ENCODE results near the gene STUB1. TPM values are rescaled to one million over a fixed set of nuclear protein-coding genes. Genes with fewer than 3 reads are reported as not detected.
"Not testable (repeated sequence)": the region's sequence is repeated elsewhere in the genome, so short reads cannot be mapped to it uniquely, and the experiment has no call there.

STUB1 gene
- total RNA-seq, 2 donors from 2014 or later = 95.0 to 172 TPM

DNA sequence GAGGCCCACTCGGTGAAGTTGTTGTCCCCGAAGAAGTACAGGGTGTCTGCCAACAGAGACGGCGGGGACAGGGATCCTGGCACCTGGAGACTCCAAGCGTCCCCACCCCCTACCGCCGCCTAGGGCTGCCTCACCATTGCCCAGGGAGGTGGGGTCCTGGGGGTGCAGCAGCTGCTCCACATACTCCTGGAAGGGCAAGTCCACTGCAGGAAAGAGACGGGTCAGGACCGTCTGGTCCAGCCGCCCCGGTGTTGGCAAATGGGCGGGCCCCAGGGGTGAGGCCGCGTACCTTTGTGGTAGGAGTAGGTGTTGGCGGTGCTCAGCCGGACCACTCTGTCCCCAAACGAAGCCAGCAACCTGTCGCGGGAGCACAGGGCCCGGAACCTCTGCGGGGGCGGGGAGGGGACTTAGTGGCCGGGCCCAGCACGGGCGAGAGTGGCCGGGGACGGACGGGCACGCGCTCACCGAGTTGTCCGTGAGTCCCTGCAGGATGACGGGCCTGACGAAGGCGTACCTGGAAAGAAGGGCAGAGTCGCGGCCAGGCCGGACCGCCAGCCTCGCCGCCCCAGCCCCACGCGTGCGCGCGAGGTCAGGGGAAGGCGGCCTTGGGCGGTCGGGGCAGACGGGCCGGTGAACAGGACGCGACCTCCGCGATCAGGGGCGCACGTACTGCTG, 3.3 kb downstream of the STUB1 start:
- H3K4me3 Mint-ChIP-seq = peak overlapping the region; percentile 77
- ATAC-seq (no peak), DNase-seq (ENCODE audit: low spot score) (no peak)
- no peaks in the 10 kb centered on the region for H3K9me3 Mint-ChIP-seq
- no peaks in the 10 kb centered on the region for H3K27me3 Mint-ChIP-seq
- peaks cover 11 to 13% of the 10 kb centered on the region in 2 donors for H3K4me1 Mint-ChIP-seq (ENCODE audit: low read depth in 2 of 2)
- no peak overlapping the region for H3K27ac Mint-ChIP-seq
- no peaks in the 10 kb centered on the region for H3K36me3 Mint-ChIP-seq

DNA sequence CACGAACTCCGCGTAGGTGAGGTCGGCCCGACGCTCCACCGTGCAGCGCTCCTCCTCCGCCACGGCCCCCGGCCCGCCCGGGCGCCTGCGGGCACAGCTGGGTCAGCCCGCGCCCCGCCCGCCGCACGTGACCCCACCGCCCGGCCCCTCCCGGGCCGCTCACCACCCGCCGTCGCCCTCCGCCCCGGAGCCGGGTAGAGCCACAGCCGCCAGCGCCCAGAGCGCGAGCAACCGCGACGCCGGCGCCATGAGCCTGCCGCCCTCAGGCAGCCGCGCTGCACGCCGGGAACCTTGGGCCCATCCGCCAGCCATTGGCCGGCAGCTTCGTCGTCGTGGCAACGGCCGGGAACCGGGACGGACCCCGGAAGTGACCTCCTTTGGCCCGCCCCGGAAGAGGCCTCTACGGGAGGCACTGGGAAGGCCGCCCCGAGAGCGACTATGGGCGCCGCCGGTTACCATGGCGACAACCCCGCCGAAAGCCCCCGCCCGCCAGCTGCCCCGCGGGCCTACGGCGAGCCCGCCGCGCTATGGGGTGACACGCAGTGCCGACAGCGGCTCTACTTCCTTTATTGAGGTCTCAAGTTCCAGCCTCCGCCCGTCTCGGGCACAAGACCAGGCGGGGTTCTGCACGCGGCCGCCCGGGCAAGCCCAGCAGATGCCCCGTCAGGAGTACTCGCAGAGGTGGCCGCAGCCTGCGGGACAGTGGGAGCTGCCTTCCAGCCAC, 4.0 kb downstream of the STUB1 start, which contains the start of gene JMJD8:
TSS of gene JMJD8 (minus strand) at position 264 of the 724 bp plus-strand sequence. CDS start at position 249, 15 bp downstream.
- Mint-ChIP-seq H3K36me3 (no peaks in the 10 kb centered on the region), H3K27me3 (no peaks in the 10 kb centered on the region), H3K27ac (peak within 1 kb of the TSS in 1 of 2 donors; percentile 44), H3K4me1 (ENCODE audit: low read depth in 2 of 2) (peaks cover 9 to 11% of the 10 kb centered on the region in 2 donors), H3K4me3 (peak within 1 kb of the TSS; percentile 77), H3K9me3 (no peaks in the 10 kb centered on the region)
- peak; percentile 98 for DNase-seq (ENCODE audit: low spot score)
- ATAC-seq = peak; percentile 83 to 88

DNA sequence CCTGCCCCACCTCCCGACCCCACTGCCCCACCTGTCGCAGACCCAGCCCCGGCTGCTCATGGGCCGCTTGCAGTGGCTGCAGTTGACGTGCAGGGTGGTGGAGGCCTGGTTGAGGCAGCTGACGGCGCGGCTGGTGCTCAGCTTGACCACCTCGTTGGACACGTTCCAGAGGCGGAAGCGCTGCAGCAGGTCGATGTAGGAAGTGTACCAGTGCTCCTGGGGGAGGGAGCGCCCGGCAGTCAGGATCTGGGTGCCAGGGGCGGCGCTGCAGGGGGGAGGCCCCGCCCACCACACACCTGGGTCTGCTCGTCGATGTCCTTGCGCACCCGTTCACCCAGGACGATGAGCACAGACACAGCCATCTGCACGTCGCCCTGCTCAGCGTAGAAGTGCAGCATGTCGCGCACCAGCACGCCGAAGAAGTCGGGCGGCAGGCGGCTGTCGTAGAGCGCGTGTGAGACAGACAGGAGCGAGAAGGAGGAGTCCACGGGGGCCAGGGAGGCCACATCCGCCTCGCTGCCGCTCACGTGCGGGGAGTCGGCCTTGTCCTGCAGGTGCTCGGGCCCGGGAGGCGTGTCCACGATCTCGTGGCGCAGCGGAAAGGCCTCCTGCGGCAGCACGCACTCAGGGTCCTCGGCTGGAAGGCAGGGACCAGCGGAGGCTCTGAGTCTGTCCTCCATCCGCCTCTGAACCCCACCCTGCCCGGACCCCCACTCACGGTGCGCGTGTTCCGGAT, 4.9 kb downstream of the STUB1 start:
- H3K4me3 Mint-ChIP-seq = no peak overlapping the region
- ATAC-seq (no peak), DNase-seq (ENCODE audit: low spot score) (no peak)
- peaks cover 4 to 9% of the 10 kb centered on the region in 2 donors for H3K4me1 Mint-ChIP-seq (ENCODE audit: low read depth in 2 of 2)
- H3K27me3 Mint-ChIP-seq = no peaks in the 10 kb centered on the region
- H3K9me3 Mint-ChIP-seq = no peaks in the 10 kb centered on the region
- H3K36me3 Mint-ChIP-seq = no peaks in the 10 kb centered on the region
- H3K27ac Mint-ChIP-seq = peak overlapping the region in 1 of 2 donors; percentile 44

DNA sequence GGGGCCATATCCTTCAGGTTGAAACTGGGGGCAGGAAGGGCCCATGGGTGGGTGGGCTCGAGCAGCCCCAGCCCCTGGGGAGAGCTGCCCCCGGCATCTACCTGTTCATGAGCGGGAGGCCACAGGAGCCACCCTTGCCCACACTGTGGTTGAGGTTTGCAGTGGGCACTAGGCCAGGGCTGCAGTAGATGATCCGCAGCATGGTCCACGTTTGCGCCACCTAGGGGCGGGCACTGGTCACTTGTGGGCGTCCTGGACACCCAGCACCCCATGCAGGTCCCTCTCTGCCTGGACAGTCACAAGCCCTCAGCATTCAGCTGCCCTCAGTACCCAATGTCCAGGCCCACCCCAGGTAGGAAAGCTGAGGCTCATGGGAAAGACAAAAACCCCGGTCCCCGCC, 5.8 kb downstream of the STUB1 start:
- peaks cover 4 to 12% of the 10 kb centered on the region in 2 donors for H3K4me1 Mint-ChIP-seq (ENCODE audit: low read depth in 2 of 2)
- no peak for DNase-seq (ENCODE audit: low spot score)
- no peaks in the 10 kb centered on the region for H3K9me3 Mint-ChIP-seq
- H3K27me3 Mint-ChIP-seq = no peaks in the 10 kb centered on the region
- H3K36me3 Mint-ChIP-seq = no peaks in the 10 kb centered on the region
- H3K4me3 Mint-ChIP-seq = no peak overlapping the region
- H3K27ac Mint-ChIP-seq = no peak overlapping the region
- no peak for ATAC-seq

DNA sequence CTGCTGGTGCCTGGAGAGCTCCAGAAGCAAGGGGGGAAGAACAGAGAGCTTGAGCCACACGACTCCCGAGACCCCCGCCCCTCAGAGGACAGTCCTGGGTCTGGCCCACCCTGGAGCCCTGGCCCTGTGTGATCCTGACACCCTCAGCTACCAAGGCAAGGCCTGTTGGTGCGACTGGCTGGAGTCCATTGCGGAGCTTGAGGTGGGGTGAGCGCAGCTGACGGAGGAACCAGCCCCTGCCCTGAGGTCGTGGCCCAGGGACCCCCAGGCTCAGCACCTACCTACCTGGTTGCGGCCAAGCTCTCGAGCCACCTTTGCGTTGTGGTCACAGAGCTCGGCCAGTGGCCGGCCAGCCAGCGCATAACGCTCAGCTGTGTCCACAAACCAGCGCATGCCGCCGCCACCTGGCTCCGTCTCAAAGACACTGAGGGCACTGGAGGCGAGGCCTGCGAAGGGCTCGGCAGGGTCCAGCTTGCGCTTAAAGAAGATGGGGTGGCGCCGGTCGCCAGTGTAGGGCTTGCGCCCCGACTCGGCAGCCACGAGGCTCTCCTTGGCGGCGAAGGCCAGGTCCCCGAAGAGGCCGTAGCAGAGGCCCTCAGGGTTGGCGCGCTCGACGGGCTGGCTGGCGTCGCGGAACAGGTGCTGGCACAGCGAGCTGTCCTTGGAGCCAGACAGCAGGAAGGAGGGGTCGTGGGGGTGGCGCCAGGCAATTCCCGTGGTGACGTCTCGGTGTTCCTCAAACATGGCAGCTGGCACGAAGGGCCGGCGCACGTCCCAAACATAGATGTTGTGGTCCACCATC, 6.5 kb downstream of the STUB1 start:
- DNase-seq (ENCODE audit: low spot score) (no peak), ATAC-seq (no peak)
- Mint-ChIP-seq H3K4me3 (no peak overlapping the region), H3K27me3 (no peaks in the 10 kb centered on the region), H3K36me3 (no peaks in the 10 kb centered on the region), H3K27ac (no peak overlapping the region), H3K4me1 (ENCODE audit: low read depth in 2 of 2) (peaks cover 4 to 10% of the 10 kb centered on the region in 2 donors), H3K9me3 (no peaks in the 10 kb centered on the region)

DNA sequence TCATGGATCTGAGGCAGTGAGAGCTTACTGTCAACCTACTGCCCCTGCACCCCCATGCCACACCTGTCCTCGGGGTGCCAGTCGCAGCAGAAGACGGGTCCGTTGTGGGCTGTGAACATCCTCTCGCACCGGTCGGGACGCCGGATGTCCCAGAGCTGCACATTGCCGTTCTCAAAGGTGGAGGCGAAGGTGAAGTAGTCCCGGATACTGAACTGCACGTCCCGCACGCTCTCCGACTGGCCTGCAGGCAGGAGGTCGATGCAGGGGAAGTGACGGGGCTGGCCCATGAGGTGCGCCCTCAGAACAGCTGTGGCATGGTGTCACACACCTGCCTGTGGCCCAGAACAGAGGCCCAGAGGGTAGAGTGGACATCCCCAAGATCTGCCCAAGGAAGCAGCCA, 7.3 kb downstream of the STUB1 start:
- Mint-ChIP-seq H3K4me1 (ENCODE audit: low read depth in 2 of 2) (peaks cover 2 to 10% of the 10 kb centered on the region in 2 donors), H3K27ac (no peak overlapping the region)
- ATAC-seq = no peak

DNA sequence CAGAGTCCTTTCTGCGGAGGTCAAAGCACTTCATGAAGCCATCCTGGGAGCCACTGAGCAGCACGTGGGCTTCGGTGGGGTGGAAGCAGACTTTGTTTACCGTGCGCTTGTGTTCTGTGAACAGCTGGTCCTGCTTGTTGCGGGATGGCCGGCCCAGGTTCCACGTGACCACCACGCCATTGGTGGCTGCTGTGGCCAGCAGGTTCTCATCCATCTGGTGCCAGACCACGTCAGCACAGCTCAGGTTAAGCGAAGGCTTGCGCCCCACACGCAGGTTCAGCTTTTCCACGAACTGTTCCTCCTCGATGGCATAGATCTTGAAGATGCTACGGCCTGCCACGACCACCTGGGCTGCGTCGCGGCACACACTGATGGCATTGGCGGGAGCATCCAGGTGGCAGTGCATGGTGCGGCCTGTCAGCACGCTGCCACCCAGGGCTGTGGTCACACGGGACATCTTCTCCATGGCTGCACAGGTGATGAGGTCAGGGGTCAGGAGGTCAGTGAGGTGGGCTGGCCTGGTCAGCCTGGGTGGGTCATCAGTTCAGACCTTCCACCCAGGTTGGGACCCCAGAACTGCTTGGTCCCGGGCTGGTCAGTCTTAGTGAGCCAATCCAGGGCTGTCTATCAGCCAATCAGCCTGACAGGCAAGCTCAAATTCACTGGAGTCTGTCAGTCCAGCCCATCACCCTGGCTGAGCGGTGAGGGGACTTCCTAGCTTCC, 9.1 kb downstream of the STUB1 start:
- H3K4me3 Mint-ChIP-seq = peak overlapping the region; percentile 92
- ATAC-seq = no peak
- H3K9me3 Mint-ChIP-seq = no peaks in the 10 kb centered on the region
- H3K27me3 Mint-ChIP-seq = peaks cover 0 to 6% of the 10 kb centered on the region in 2 donors
- peak overlapping the region; percentile 76 to 90 for H3K27ac Mint-ChIP-seq
- peaks cover 0 to 10% of the 10 kb centered on the region in 2 donors for H3K4me1 Mint-ChIP-seq (ENCODE audit: low read depth in 2 of 2)
- no peak for DNase-seq (ENCODE audit: low spot score)
- no peaks in the 10 kb centered on the region for H3K36me3 Mint-ChIP-seq

More for the DNA sequence above, 7.3 kb downstream of the STUB1 start:
- H3K27me3 Mint-ChIP-seq = peaks cover 0 to 3% of the 10 kb centered on the region in 2 donors
- DNase-seq (ENCODE audit: low spot score) = no peak
- no peaks in the 10 kb centered on the region for H3K36me3 Mint-ChIP-seq
- H3K4me3 Mint-ChIP-seq = no peak overlapping the region
- H3K9me3 Mint-ChIP-seq = no peaks in the 10 kb centered on the region

DNA sequence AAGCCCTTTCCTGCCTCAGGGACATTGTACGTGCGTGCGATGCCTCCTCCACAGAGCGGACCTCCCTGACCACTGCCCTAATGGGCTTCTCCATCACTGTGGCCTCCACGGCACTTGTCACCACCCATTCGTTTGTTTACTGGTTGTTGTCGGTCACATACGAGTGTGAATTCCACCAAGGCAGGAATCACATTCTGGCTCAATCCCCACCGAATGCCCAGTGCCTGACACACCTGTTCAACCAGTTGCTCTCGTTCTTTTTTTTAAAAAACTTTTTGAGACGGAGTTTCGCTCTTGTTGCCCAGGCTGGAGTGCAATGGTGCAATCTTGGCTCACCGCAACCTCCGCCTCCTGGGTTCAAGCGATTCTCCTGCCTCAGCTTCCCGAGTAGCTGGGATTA, 11.0 kb downstream of the STUB1 start:
- H3K9me3 Mint-ChIP-seq; ATAC-seq; DNase-seq (ENCODE audit: low spot score); H3K36me3 Mint-ChIP-seq; H3K27me3 Mint-ChIP-seq: not testable (repeated sequence)
- Mint-ChIP-seq H3K4me1 (ENCODE audit: low read depth in 2 of 2) (peaks cover 3 to 10% of the 10 kb centered on the region in 2 donors), H3K4me3 (peak overlapping the region; percentile 60), H3K27ac (peak overlapping the region; percentile 76 to 90)

DNA sequence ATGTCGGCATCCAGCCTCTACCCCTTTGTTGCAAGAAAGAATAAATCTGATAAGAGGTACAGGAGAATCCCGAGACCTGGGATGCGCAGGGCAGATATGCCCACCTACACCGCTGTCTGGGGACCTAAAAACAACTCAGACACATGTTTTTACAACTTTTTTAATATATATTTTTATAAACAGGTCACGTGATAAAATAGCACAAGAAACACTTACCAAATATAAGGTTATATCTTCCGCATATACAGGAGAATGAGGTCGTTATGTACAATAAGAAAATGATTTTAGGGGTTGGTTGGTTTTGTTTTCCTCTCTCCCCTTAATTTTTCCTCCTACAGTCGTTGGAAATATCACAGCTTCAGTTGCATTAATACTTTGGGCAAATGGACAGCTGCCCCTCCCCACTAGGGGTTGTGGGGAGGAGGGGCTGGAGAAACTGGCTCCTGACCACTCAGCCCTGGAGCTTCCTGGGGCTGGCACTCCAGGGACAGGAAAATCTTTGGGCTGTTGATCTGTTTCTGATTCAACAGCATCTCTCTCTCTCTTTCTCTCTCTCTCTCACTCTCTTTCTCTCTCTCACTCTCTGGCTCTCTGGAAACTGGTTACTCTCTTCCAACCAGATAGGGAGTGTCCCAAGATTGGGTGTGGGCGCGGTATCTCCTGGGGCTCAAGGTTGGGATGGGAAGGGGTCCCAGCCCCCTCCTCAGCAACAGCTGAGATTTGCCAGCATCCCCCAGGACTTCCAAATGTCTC, 12.3 kb downstream of the STUB1 start:
- H3K9me3 Mint-ChIP-seq = no peaks in the 10 kb centered on the region
- H3K4me1 Mint-ChIP-seq (ENCODE audit: low read depth in 2 of 2) = peaks cover 3 to 10% of the 10 kb centered on the region in 2 donors
- H3K27ac Mint-ChIP-seq = no peak overlapping the region
- ATAC-seq (no peak), DNase-seq (ENCODE audit: low spot score) (no peak)
- peaks cover 0 to 8% of the 10 kb centered on the region in 2 donors for H3K27me3 Mint-ChIP-seq
- H3K36me3 Mint-ChIP-seq = no peaks in the 10 kb centered on the region
- H3K4me3 Mint-ChIP-seq = peak overlapping the region; percentile 35

DNA sequence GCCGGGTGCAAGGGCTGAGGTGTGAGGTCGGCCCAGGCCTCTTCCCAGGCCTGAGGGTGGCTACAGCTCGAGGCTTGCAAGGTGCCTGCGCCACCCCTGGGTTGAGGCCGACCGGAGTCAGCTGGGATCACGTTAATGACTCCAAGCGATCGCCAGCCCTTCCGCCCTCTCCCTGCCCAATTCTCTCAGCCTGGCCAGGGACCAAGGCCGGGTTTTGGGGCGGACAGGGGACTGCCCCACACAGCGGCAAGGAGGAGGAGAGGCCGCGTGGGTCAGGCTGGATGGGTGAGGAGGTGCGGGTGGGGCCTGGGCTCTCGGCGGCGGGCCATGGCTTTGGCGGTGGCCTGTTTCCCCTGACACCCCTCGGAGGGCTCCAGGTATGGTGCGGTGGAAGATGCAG, 13.2 kb downstream of the STUB1 start:
- Mint-ChIP-seq H3K36me3 (no peaks in the 10 kb centered on the region), H3K27me3 (peaks cover 0 to 8% of the 10 kb centered on the region in 2 donors), H3K27ac (no peak overlapping the region), H3K4me1 (ENCODE audit: low read depth in 2 of 2) (peaks cover 3 to 10% of the 10 kb centered on the region in 2 donors), H3K9me3 (no peaks in the 10 kb centered on the region), H3K4me3 (no peak overlapping the region)
- DNase-seq (ENCODE audit: low spot score) (no peak), ATAC-seq (no peak)

DNA sequence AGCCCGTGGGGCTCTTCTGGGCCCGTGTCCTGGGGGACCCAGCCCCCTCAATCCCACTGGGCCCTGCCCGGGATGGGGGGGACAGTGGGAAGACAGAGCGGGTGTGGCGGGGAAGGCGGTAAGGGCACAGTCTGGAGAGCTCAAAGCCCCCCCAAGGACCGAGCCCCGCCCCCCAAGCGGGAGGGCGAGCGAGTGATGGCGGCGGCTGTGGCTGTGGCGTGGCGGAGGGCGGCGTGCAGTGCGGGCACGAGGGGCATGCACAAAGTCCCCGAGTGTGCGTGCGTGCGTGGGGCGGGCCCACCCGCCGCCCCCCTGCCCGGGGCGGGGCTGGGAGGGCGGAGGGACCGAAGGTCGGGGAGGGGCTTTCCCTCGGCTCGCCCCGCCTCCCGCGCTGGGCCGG, 13.6 kb downstream of the STUB1 start:
- H3K27me3 Mint-ChIP-seq = peaks cover 0 to 8% of the 10 kb centered on the region in 2 donors
- peaks cover 3 to 10% of the 10 kb centered on the region in 2 donors for H3K4me1 Mint-ChIP-seq (ENCODE audit: low read depth in 2 of 2)
- ATAC-seq = no peak
- DNase-seq (ENCODE audit: low spot score) = no peak
- H3K36me3 Mint-ChIP-seq = no peaks in the 10 kb centered on the region
- H3K9me3 Mint-ChIP-seq = no peaks in the 10 kb centered on the region
- no peak overlapping the region for H3K27ac Mint-ChIP-seq
- no peak overlapping the region for H3K4me3 Mint-ChIP-seq

DNA sequence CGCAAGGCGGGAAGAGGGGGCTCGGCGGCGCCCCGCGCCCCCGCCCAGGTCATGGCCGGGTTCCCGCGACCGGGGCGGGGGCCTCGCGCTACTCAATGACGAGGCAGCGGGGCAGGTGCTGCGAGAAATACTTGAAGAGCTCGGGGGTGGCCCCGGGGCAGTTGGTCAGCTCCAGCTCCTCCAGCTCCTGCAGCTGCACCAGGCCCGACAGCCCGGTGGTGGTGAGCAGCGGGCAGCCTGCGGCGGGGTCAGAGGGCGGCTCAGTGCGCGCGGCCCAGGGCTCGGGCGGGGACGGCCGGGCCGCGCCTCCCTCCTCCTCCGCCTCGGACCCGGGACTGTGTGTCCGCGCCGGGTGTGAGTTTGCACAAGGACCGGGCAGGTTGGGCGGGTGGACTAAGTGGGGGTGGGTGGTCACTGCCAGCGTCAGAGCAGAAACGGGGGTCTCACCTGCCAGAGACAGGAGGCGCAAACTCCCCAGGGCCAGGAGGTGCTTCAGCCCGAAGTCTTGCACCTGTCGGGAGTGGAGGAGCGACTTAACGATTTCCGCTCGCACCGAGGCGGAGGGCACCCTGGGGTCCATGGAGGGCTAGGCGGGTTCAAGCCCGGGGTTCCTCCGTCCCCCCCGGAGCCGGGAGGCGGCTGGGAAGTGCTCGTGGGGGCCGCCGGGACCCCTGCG, 14.1 kb downstream of the STUB1 start:
- ATAC-seq (no peak), DNase-seq (ENCODE audit: low spot score) (no peak)
- H3K36me3 Mint-ChIP-seq = no peaks in the 10 kb centered on the region
- peaks cover 3 to 10% of the 10 kb centered on the region in 2 donors for H3K4me1 Mint-ChIP-seq (ENCODE audit: low read depth in 2 of 2)
- no peak overlapping the region for H3K4me3 Mint-ChIP-seq
- no peak overlapping the region for H3K27ac Mint-ChIP-seq
- H3K9me3 Mint-ChIP-seq = no peaks in the 10 kb centered on the region
- peaks cover 0 to 8% of the 10 kb centered on the region in 2 donors for H3K27me3 Mint-ChIP-seq

All from natural killer cell treated with Interleukin-12 subunit alpha and Interleukin-12 subunit beta and Interleukin-15 and Interleukin-18, amount 100 ng/mL, for 72 hours (primary cell).